GM12864 (cell line): Measurements from ENCODE around the gene CDK18.

ENCODE experiments used
- DNase-seq: peaks from one replicate; pipeline ENCODE4 v3.0.0-alpha.2; 2011; ENCODE audit warnings: low read depth
- H3K4me3 ChIP-seq: 2 replicates; pipeline ENCODE4 v1.5.1; 2011; ENCODE audit warnings: mild to moderate bottlenecking, low read depth, low read length, control low read depth
- TF ChIP-seq, protein P1 (sequence below): IDR thresholded peaks from 2 replicates; pipeline ENCODE4 v1.5.1; 2011; ENCODE audit warnings: low read depth, mild to moderate bottlenecking, moderate library complexity, low read length, control low read depth, inconsistent platforms; ENCODE audit errors: missing control alignments

CDK18 gene

DNA sequence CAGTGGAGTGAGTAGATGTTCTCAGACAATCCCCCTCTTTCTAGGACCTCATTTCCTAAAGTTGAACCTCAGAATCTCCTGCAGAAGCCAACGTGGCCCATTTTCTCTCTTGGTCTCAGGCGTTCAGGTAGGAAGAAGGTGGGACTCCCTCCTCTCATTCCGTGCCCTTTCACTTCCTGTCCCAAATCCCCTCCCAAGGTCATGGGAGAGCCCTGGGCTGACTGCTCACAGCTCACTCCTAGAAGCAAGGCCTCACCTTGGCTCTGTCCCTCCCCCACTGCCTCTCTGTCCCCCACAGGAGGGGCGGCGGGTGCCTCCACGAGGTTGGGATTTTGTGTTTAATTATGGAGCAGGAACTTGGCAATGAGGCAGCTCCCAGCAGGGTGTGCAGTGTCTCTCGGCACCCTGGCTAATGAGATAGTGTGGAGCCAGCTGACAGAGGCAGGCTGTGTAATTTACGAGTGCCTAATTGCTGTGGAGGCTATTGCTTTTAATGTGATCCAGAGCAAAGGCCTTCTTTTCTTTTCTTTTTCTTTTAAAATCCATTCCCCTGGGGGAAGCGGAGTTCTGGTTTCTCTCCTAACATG is 9.1 kb upstream of the CDK18 start:
- DNase-seq: no peak
- no peak overlapping the region for H3K4me3 ChIP-seq
- TF ChIP-seq, protein P1, sequence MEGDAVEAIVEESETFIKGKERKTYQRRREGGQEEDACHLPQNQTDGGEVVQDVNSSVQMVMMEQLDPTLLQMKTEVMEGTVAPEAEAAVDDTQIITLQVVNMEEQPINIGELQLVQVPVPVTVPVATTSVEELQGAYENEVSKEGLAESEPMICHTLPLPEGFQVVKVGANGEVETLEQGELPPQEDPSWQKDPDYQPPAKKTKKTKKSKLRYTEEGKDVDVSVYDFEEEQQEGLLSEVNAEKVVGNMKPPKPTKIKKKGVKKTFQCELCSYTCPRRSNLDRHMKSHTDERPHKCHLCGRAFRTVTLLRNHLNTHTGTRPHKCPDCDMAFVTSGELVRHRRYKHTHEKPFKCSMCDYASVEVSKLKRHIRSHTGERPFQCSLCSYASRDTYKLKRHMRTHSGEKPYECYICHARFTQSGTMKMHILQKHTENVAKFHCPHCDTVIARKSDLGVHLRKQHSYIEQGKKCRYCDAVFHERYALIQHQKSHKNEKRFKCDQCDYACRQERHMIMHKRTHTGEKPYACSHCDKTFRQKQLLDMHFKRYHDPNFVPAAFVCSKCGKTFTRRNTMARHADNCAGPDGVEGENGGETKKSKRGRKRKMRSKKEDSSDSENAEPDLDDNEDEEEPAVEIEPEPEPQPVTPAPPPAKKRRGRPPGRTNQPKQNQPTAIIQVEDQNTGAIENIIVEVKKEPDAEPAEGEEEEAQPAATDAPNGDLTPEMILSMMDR: no peak

DNA sequence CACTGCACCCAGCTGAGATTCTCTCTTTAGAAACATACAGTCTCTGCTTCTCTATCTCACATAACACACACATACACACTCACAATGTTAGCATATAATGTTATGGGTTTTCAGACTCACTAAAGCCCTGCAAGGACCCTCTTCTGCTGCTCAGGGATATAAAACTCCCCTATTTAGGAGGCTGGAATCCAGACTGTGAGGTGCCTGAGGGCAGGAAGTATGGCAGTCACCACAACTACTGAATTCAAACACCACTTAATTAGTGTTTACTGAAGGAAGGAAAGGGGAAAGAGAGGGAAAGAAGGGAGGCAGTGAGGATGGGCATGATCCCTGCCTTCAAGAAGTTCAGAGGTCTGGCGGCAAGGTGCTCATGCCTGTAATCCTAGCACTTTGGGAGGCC is 7.8 kb upstream of the CDK18 start:
- no peak for DNase-seq
- TF ChIP-seq, protein P1: no peak

DNA sequence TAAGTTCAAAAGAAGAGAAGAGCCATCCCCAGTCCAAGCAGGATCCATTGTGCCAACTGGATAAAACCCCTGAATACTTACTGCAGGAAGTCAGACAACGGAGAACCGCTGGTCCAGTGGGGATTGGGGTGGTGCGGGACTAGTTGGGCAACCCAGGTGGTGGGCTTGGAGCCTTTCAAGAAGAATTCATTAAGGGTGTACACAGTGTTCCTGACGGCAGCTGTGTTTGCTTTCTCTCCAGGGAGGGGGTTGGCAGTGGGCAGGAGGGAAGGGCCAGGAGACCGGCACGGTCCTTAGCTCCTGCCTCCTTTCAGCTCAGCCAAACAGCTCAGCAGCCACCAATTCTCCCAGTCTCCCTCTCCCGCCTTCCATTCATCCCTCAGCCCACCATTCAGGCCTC is 7.1 kb upstream of the CDK18 start:
- TF ChIP-seq, protein P1: no peak
- no peak for DNase-seq
- H3K4me3 ChIP-seq: no peak overlapping the region

More for the DNA sequence above, 7.8 kb upstream of the CDK18 start:
- H3K4me3 ChIP-seq: no peak overlapping the region

DNA sequence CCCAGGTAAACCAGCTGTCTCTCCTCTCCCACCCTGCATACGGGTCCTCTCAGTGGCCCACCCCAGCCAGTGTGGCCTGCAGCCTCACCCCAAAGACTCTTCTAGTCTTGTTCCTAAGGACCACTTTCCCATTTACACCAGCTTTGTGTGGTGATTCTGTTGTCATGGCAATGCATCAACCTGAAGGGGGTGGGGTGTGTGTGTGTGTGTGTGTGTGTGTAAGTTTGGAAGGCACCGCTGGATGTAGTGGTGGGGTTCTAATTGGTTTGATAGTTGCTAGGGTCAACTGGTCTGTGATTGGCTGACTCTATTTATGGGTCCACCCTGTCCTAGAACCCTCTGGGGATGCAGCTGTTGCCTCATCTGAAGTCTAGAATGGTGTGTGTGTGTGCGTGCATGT is 4.7 kb upstream of the CDK18 start:
- no peak overlapping the region for H3K4me3 ChIP-seq
- TF ChIP-seq, protein P1: no peak
- DNase-seq: no peak

DNA sequence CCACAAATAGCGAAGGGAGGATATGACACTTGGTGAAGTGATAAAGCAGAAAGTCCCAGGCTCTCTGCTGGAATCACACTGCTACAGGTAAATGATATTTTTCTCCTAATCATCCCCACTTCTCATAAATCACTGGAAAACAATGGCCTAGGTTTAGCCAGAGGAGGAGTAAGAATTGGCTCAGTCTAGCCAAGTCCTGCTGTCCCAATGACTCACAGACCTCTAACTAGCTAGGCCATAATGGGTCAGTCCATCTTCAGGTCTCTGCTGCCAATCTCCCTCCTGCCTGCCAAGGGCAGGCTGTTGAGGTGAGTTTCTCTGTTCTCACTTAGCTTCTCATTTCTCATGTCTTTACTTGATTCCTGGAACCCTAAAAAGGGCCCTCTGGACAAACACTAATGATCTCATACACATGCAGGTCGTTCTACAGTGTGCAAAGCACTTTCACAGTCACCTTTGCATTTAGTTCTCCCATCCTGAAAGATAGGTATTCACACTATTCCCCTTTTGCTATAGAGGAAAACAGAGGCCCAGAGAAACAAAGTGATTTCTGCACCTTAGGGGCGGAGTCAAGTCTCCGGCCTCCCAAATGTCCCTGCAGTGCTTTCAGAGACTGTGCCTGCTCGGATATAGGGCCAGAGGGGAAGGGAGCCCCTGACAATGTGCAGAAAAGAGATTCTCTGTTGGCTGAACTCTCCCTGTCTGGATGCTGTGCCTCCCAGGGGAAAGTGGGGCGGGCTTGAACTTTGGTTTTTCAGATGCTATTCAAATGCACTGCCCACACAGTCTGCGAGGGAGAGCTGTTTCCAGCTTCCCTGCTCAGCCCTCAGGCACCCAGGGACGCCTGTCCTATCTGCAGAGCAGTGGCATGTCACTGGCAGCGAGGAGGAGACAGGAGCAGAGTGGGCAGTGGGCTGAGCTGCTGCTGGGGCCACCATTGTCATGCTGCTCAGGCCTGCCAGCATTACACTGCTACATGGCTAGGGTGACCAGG is 3.9 kb upstream of the CDK18 start:
- TF ChIP-seq, protein P1: no peak
- DNase-seq: no peak
- H3K4me3 ChIP-seq: no peak overlapping the region

DNA sequence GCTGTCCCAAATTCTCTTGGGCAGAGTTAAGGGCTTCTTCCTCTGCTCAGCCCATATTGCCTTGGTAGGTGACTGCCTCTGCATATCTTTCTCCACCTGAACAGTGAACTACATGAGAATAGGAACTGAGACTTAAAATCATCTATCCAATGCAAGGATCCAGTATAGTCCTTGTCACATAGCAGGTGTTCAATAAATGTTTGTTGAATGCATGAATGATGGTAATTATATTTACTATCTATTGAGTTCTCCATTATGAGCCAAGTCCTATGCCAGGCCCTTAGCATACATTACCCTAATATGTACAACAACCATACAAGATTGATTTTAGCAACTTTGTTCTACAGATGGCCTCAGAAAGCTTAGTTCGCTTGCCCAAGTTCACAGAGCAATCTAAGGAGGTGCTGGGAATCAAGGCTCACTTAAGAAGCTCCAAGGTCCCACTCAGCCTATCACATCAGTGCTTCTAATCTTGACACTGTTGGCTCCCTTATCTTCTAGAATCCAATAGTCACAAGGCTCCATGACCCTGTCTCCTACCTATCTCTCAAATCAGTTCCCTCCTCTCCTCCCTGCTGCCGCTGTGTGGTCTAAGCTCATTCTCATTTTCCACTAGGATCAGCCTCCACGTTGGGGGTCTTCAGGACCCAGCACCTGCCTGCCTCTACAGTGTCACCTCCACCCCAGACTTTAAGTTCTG is 2.2 kb upstream of the CDK18 start:
- H3K4me3 ChIP-seq: no peak overlapping the region
- TF ChIP-seq, protein P1: no peak
- DNase-seq: no peak
